Activated naive CD4-positive, alpha-beta T cell treated with anti-CD3 and anti-CD28 coated beads for 36 hours (primary cell): ENCODE data around the gene R3HDM4. TPM values are rescaled to one million over a fixed set of nuclear protein-coding genes. Genes with fewer than 3 reads are reported as not detected.

Experiments
- CTCF ChIA-PET: fragments of 350-600 bp; sonication (Branson Sonifier 250); formaldehyde crosslinking; loops from one replicate; lab custom pipeline; 2021; ENCODE audit warnings: antibody characterized with exemption; lab: Charles Lee
- DNase-seq: peaks from one replicate; pipeline ENCODE4 v3.0.0-alpha.2; 2020
- H3K27ac Mint-ChIP-seq: one replicate; pipeline ENCODE4 v1.8.0; 2021; ENCODE audit warnings: mild to moderate bottlenecking, mixed read lengths
- H3K27me3 Mint-ChIP-seq: one replicate; pipeline ENCODE4 v1.8.0; 2021; ENCODE audit warnings: low read depth, mixed read lengths
- H3K36me3 Mint-ChIP-seq: one replicate; pipeline ENCODE4 v1.8.0; 2021; ENCODE audit warnings: low read depth, mixed read lengths
- H3K4me1 Mint-ChIP-seq: one replicate; pipeline ENCODE4 v1.8.0; 2021; ENCODE audit warnings: low read depth, mixed read lengths
- H3K4me3 Mint-ChIP-seq: one replicate; pipeline ENCODE4 v1.8.0; 2021; ENCODE audit warnings: mild to moderate bottlenecking, moderate library complexity, mixed read lengths
- H3K9me3 Mint-ChIP-seq: one replicate; pipeline ENCODE4 v1.8.0; 2021; ENCODE audit warnings: mixed read lengths
- intact Hi-C: fragments of 100-400 bp; cut with micrococcal nuclease; formaldehyde crosslinking; loops from one replicate; pipeline ENCODE4 v1.15.1; 2023
- total RNA-seq, 2 experiments: library from RNA; stranded (reverse); gene quantifications; one replicate each; pipeline ENCODE4 v1.2.3, GENCODE V29; 2021

R3HDM4 gene
- total RNA-seq, 2 experiments from 2014 or later: 111 to 120 TPM

GRCh38 chr19:953445-954271, 40.6 kb upstream of the R3HDM4 start:
- intact Hi-C loops: no loop called here
- CTCF ChIA-PET: no interaction called here

GRCh38 chr19:952680-953444, 39.8 kb upstream of the R3HDM4 start:
- no peaks in the 10 kb centered on the region for H3K36me3 Mint-ChIP-seq
- DNase-seq: no peak
- H3K9me3 Mint-ChIP-seq: no peaks in the 10 kb centered on the region
- intact Hi-C loops: no loop called here
- CTCF ChIA-PET: interaction anchor here (0.5 kb wide), 1 partner anchor 31 kb away, joined by 3 read pairs; the partner anchor contains the start of gene WDR18
- H3K4me1 Mint-ChIP-seq: peaks cover 8% of the 10 kb centered on the region
- H3K27ac Mint-ChIP-seq: no peak overlapping the region
- no peak overlapping the region for H3K4me3 Mint-ChIP-seq
- H3K27me3 Mint-ChIP-seq: no peaks in the 10 kb centered on the region

More at GRCh38 chr19:953445-954271, 40.6 kb upstream of the R3HDM4 start:
- H3K27me3 Mint-ChIP-seq: no peaks in the 10 kb centered on the region
- H3K4me3 Mint-ChIP-seq: no peak overlapping the region
- H3K36me3 Mint-ChIP-seq: no peaks in the 10 kb centered on the region
- DNase-seq: no peak
- H3K27ac Mint-ChIP-seq: no peak overlapping the region
- no peaks in the 10 kb centered on the region for H3K9me3 Mint-ChIP-seq
- peaks cover 8% of the 10 kb centered on the region for H3K4me1 Mint-ChIP-seq

DNA sequence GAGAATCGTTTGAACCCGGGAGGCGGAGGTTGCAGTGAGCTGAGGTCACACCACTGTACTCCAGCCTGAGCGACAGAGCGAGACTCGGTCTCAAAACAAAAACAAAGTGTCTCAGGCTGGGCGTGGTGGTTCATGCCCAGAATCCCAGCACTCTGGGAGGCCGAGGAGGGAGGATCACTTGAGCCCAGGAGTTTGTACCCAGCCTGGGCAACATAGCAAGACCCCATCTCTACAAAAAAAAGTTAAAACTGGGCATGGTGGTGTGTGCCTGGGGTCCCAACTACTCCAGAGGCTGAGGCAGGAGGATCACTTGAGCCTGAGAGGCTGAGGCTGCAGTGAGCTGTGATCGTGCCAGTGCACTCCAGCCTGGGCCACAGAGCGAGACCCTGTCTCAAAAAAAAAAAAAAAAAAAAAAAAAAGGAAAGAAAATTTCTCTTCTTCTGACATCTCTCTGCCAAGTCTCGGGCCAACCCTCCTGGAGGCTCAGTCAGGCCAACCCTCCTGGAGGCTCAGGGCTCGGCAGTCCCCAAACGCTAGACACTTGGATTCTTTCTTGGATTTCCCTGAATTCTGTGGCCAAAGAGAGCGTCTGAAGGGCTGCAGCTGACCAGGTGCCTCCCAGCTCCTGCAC, 39.1 kb upstream of the R3HDM4 start:
- Mint-ChIP-seq H3K36me3 (no peaks in the 10 kb centered on the region), H3K9me3 (no peaks in the 10 kb centered on the region), H3K4me1 (peaks cover 8% of the 10 kb centered on the region), H3K4me3 (no peak overlapping the region), H3K27ac (no peak overlapping the region), H3K27me3 (no peaks in the 10 kb centered on the region)
- CTCF ChIA-PET: no interaction called here
- no peak for DNase-seq
- intact Hi-C loops: no loop called here

GRCh38 chr19:950352-951066, 37.5 kb upstream of the R3HDM4 start:
- CTCF ChIA-PET: no interaction called here
- Mint-ChIP-seq H3K9me3 (no peaks in the 10 kb centered on the region), H3K4me3 (no peak overlapping the region), H3K27me3 (no peaks in the 10 kb centered on the region), H3K36me3 (no peaks in the 10 kb centered on the region), H3K4me1 (peaks cover 8% of the 10 kb centered on the region), H3K27ac (no peak overlapping the region)
- intact Hi-C loops: no loop called here
- DNase-seq: no peak

DNA sequence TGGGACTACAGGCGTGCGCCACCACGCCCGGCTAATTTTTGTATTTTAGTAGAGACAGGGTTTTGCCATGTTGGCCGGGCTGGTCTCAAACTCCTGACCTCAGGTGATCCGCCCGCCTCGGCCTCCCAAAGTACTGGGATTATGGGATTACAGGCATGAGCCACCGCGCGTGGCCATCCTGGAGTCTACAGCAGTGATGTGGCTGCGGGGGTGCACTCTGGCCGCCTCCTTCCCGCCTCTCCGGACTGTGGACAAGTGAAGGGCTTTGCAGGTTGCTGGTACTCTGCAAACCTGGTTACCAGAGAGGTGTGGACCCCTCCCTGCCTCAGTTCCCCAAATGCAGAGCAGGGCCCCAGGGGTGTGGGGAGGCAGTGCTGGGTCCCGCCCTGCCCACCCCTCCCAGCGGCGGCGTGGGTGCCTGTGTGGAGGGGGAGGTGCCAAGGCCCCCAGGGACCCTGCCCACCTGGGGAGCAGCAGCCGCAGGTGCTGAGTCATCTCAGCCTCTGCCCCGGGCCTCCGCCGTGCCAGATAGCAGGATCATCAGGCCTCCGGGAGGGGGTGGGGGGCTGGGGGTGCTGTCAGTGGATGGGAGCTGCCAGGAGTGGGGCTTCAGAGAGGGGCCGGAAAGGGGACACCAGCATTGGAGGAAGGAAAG, 36.0 kb upstream of the R3HDM4 start:
- Mint-ChIP-seq H3K9me3 (no peaks in the 10 kb centered on the region), H3K27ac (no peak overlapping the region), H3K36me3 (no peaks in the 10 kb centered on the region), H3K4me3 (no peak overlapping the region), H3K4me1 (peaks cover 8% of the 10 kb centered on the region), H3K27me3 (no peaks in the 10 kb centered on the region)
- no peak for DNase-seq
- CTCF ChIA-PET: no interaction called here
- intact Hi-C loops: no loop called here

DNA sequence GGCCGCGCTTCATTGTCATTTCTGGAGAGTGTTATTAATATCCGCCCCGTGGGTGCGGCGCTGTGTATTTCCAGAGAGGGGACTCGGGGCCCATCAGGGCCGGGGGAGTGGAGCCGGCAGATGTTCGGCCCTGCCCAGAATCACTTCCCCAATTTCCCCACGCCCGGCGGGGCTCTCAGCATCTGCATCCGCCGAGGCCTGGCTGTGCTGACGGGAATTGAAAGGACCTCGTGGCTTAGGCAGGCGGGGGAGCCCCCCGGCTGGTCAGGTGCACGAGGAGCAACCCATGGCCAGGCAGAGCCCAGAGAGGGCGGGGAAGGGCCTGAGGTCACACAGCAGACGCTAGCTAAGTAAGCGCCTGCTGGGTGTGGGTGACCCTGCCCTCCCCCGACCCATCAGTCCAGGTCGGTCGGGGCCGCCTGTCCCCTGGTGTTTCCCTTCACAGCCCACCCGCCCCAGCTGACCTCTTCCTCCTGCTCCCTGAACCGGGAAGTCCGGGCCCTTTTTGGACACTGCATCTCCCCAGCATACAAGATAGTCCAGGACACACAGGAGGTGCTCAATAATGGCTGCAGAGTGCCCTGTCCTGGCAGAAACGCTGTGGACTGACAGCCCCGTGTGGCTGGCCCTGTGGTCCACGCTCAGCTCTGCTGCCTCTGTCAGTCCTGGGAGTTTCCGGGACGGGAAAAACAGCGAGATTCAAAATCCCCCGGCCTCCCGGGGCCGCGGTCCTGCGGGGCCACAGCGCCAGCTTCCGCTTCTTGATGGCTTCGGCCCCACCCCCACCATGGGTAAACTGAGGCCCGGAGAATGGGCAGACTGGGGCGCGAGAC, 34.9 kb upstream of the R3HDM4 start:
- intact Hi-C loops: no loop called here
- DNase-seq: no peak
- H3K27ac Mint-ChIP-seq: no peak overlapping the region
- no peaks in the 10 kb centered on the region for H3K36me3 Mint-ChIP-seq
- no peaks in the 10 kb centered on the region for H3K9me3 Mint-ChIP-seq
- H3K4me1 Mint-ChIP-seq: peaks cover under 1% of the 10 kb centered on the region
- H3K27me3 Mint-ChIP-seq: no peaks in the 10 kb centered on the region
- CTCF ChIA-PET: no interaction called here
- H3K4me3 Mint-ChIP-seq: no peak overlapping the region

- H3K27me3 Mint-ChIP-seq: no peaks in the 10 kb centered on the region
- no peak overlapping the region for H3K4me3 Mint-ChIP-seq
- H3K9me3 Mint-ChIP-seq: no peaks in the 10 kb centered on the region
- no peak overlapping the region for H3K27ac Mint-ChIP-seq
- no peaks in the 10 kb centered on the region for H3K36me3 Mint-ChIP-seq
- CTCF ChIA-PET: no interaction called here
- intact Hi-C loops: no loop called here
- no peaks in the 10 kb centered on the region for H3K4me1 Mint-ChIP-seq
- DNase-seq: no peak
Measured at GRCh38 chr19:947090-947706, 34.2 kb upstream of the R3HDM4 start.

DNA sequence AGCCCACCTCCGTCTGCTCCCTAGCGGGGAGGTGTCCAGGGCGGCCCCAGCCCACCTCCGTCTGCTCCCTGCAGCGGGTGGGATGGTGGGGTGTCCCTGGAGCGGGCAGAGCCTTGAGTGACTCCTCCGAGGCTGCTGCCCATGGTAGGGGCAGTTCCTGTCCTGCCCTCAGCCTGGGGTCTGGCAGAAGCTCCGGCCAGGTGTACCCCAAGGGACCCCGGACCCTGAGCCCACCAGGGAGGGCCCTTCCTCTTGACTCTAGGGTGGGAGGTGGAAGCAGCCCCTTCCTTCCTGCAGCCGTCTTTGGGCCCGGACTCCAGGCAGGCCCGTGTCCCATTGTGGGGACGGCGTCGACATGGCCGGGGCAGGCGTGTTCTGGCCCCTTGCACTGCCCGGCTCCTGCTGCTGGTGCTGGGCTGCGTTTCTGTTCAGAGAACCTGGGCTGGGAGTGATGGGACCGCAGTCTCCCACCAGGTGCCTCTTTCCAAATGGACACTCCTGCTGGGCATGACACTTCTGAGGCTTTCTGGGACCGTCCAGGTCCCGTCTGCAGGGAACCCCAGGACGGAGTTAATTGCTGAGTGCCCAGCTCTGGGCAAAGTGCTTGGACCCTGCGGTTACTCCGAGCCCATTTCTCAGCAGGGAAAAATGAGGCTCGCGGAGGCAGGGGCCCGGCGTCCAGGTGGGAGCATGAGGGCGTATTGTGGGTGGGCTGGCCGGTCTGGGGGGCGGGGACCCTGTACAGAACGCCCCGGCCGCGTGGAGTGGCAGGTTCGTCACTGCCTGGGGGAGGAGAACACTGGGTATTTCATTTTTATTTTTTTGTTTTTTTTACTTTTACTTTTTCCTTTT, 32.6 kb upstream of the R3HDM4 start:
- DNase-seq: no peak
- no peak overlapping the region for H3K27ac Mint-ChIP-seq
- H3K36me3 Mint-ChIP-seq: no peaks in the 10 kb centered on the region
- intact Hi-C loops: no loop called here
- H3K4me1 Mint-ChIP-seq: peaks cover 5% of the 10 kb centered on the region
- no peaks in the 10 kb centered on the region for H3K9me3 Mint-ChIP-seq
- CTCF ChIA-PET: interaction anchor here (0.6 kb wide), 1 partner anchor 21 kb away, joined by 6 read pairs; no protein-coding TSS in a partner anchor
- no peaks in the 10 kb centered on the region for H3K27me3 Mint-ChIP-seq
- H3K4me3 Mint-ChIP-seq: no peak overlapping the region

DNA sequence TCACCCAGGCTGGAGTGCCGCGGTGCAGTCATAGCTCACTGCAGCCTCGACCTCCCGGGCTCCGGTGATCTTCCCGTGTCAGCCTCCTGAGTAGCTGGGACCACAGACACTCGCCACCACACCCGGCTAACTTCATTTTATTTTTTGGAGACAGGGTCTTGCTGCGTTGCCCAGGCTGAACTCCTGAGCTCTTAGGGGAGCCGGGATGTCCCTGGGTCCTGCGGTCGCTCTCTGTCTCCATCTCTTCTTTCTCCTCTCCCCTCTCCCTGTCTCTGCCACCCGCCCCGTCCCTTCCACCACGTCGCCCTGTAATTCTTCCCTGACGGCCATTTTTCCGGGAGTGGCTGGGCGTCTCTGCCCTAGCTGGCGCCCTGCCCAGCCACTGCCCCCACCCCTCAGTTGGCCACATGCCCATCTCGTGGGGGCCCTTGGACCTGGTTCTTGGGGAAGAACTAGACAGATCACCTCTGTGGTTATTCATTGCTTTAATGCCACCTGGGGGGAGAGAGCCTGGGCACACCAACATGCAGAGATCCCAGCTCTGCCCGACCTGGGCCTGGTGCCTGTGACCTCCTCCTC, 31.7 kb upstream of the R3HDM4 start:
- DNase-seq: no peak
- intact Hi-C loops: no loop called here
- H3K4me1 Mint-ChIP-seq: peaks cover 12% of the 10 kb centered on the region
- no peaks in the 10 kb centered on the region for H3K27me3 Mint-ChIP-seq
- H3K36me3 Mint-ChIP-seq: no peaks in the 10 kb centered on the region
- no peak overlapping the region for H3K27ac Mint-ChIP-seq
- H3K4me3 Mint-ChIP-seq: no peak overlapping the region
- H3K9me3 Mint-ChIP-seq: no peaks in the 10 kb centered on the region
- CTCF ChIA-PET: interaction anchor here (0.6 kb wide), 1 partner anchor 277 kb away, joined by 3 read pairs; no protein-coding TSS in a partner anchor

DNA sequence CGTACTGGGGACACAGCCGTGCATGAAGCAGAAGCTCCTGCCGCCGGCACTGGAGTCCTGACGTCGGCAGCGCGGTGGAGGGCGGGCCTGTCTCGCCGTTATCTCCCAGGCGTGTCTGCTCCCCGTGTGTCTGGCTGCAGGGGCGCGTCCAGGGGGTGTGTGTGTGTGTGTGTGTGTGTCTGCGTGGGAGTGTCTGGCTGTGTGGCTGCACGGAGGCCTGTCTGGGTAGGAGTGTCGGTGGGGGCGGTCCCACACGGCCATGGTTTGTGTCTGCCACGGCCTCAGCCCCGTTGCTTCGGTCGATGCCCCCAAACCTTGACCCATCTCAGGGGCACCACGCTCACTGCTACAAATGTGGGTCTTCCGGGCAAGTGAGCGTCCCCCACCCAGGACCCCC, 31.1 kb upstream of the R3HDM4 start:
- Mint-ChIP-seq H3K4me1 (peaks cover 14% of the 10 kb centered on the region), H3K27me3 (no peaks in the 10 kb centered on the region), H3K4me3 (no peak overlapping the region), H3K27ac (no peak overlapping the region), H3K9me3 (no peaks in the 10 kb centered on the region), H3K36me3 (peaks cover 2% of the 10 kb centered on the region)
- DNase-seq: no peak
- CTCF ChIA-PET: interaction anchor here (0.6 kb wide), 1 partner anchor 278 kb away, joined by 3 read pairs; no protein-coding TSS in a partner anchor
- intact Hi-C loops: no loop called here
